ENCODE results near the gene CD200.
A peak's percentile ranks its signal among the peaks of the same experiment; 100 is the strongest.

CD200 gene

GRCh38 chr3:112333002-112333380 lies at the start of gene CD200:
Gene CD200 (plus strand): TSS chr3:112333156. CDS start chr3:112333213, 57 bp downstream.
- DNase-seq, result peak in 46 of 51 donors; percentile 14 to 90 (median 62)

GRCh38 chr3:112289011-112289410 lies 43.9 kb upstream of the CD200 start:
- DNase-seq, result no peak

GRCh38 chr3:112293368-112294321 lies 39.3 kb upstream of the CD200 start, which contains the start of gene SLC9C1:
Gene SLC9C1 (minus strand): TSS chr3:112294216. CDS start chr3:112286791, 7,425 bp downstream.
- peak in 27 of 51 donors; percentile 7 to 85 (median 37) for DNase-seq

GRCh38 chr3:112297714-112298113 lies 35.2 kb upstream of the CD200 start:
- DNase-seq, result no peak

GRCh38 chr3:112298781-112299180 lies 34.2 kb upstream of the CD200 start:
- DNase-seq, result no peak

- no peak for DNase-seq
Measured at GRCh38 chr3:112302150-112302830, 30.7 kb upstream of the CD200 start.

GRCh38 chr3:112302881-112303763 lies 29.8 kb upstream of the CD200 start:
- peak in 1 of 51 donors; percentile 32 for DNase-seq

- DNase-seq, result peak in 13 of 51 donors; percentile 17 to 61 (median 27)
Measured at GRCh38 chr3:112303764-112304325, 29.1 kb upstream of the CD200 start.

- DNase-seq, result peak in 1 of 51 donors; percentile 48
Measured at GRCh38 chr3:112304611-112305010, 28.3 kb upstream of the CD200 start.

- DNase-seq, result no peak
Measured at GRCh38 chr3:112306825-112307224, 26.1 kb upstream of the CD200 start.

GRCh38 chr3:112307557-112307956 lies 25.4 kb upstream of the CD200 start:
- DNase-seq, result no peak

GRCh38 chr3:112308151-112308911 lies 24.6 kb upstream of the CD200 start:
- peak in 5 of 51 donors; percentile 12 to 29 (median 25) for DNase-seq

- DNase-seq, result no peak
Measured at GRCh38 chr3:112314649-112315048, 18.3 kb upstream of the CD200 start.

- DNase-seq, result no peak
Measured at GRCh38 chr3:112315791-112316190, 17.2 kb upstream of the CD200 start.

GRCh38 chr3:112319516-112320276 lies 13.3 kb upstream of the CD200 start:
- no peak for DNase-seq

GRCh38 chr3:112320691-112321090 lies 12.3 kb upstream of the CD200 start:
- DNase-seq, result no peak

GRCh38 chr3:112321867-112322652 lies 10.9 kb upstream of the CD200 start:
- no peak for DNase-seq

GRCh38 chr3:112327371-112327951 lies 5.5 kb upstream of the CD200 start:
- peak in 4 of 51 donors; percentile 9 to 59 (median 26) for DNase-seq

Data from hypothalamus (tissue), 51 donors.